Psoas muscle (tissue), 8 donors: ENCODE measurements around the gene ARHGDIG. TPM values are rescaled to one million over a fixed set of nuclear protein-coding genes. Genes with fewer than 3 reads are reported as not detected.
A peak's percentile ranks its signal among the peaks of the same experiment; 100 is the strongest.

Experiments
- ATAC-seq, 4 donors: fragments of 200-7000 bp; cut with Tn5 transposase; one replicate each; pipeline ENCODE4 v1.9.1; 2020; ENCODE audit warnings: moderate library complexity in 3 of 4, mild to moderate bottlenecking in 2 of 4
- DNase-seq, 2 donors: peaks; one replicate each; pipeline ENCODE4 v3.0.0-alpha.2; 2020
- H3K27ac ChIP-seq: fragments of 200-600 bp; one replicate; pipeline ENCODE4 v1.8.0; 2022
- H3K27me3 ChIP-seq, 3 donors: fragments of 200-600 bp in 1 of 3; one replicate each; pipeline versions ENCODE4 v1.6.1 to v1.8.0; 2013 to 2022; ENCODE audit warnings: low read length in 2 of 3, mild to moderate bottlenecking in 2 of 3, moderate library complexity in 1 of 3; ENCODE audit not compliant: insufficient read depth in 3 of 3
- H3K36me3 ChIP-seq, 2 donors: fragments of 200-600 bp in 1 of 2; one replicate each; pipeline versions ENCODE4 v1.6.1 to v1.8.0; 2013 to 2022; ENCODE audit warnings: low read depth in 1 of 2, mild to moderate bottlenecking in 1 of 2, moderate library complexity in 1 of 2; ENCODE audit not compliant: insufficient read depth in 1 of 2
- H3K4me1 ChIP-seq: fragments of 200-600 bp; one replicate; pipeline ENCODE4 v1.8.0; 2022
- H3K4me3 ChIP-seq: fragments of 200-600 bp; one replicate; pipeline ENCODE4 v1.8.0; 2022; ENCODE audit warnings: mild to moderate bottlenecking
- H3K9me3 ChIP-seq: fragments of 200-600 bp; one replicate; pipeline ENCODE4 v1.8.0; 2022
- CTCF ChIP-seq: fragments of 200-600 bp; IDR thresholded peaks from one replicate; pipeline ENCODE4 v1.8.0; 2022; ENCODE audit warnings: antibody characterized with exemption
- WGBS, 3 donors: extraction: QIAGEN DNeasy Blood & Tissue Kit; methylation state at CpG; one replicate each; pipeline versions ENCODE4 v1.1.6 to v1.1.7; 2013; 5-methylcytosine and 5-hydroxymethylcytosine counted together
- intact Hi-C, 2 donors: fragments of 100-400 bp; cut with DNase I; formaldehyde crosslinking; loops; one replicate each; pipeline versions ENCODE4 v1.11.0 to v1.14.2; 2022
- polyA plus RNA-seq, 3 donors: library from polyadenylated mRNA; stranded (reverse); fragments of 200-250 nt; gene quantifications; one replicate each; pipeline ENCODE4 v1.2.3, GENCODE V29; 2013
- total RNA-seq, 4 donors: library from RNA; stranded (reverse); fragmentation: NEBNext Ultra II Directional in 2 of 4; extraction: Animal tissue kit (Norgen Biotek cat#: 25700) in 2 of 4; gene quantifications; one replicate each; pipeline versions ENCODE4 v1.2.1 to v1.2.4, GENCODE V29; 2021 to 2023
- donor health status: healthy with polysubstance abuse.
- donor health status: DM: no; HTN: no; CAD: no; lungs with moderate emphysema.
- donor health status: Bipolar disorder and iron deficiency.
- donor health status: healthy.
- donor health status: DM: yes; HTN: yes; CAD: no.
- donor health status: DM: no; HTN: no; CAD: no.
- donor health status: DM: no; HTN: no; CAD: no.
- donor health status: DM: yes; HTN: yes; CAD: no.

The ARHGDIG gene
- total and polyA plus RNA-seq, 7 donors = 0.12 to 4.1 (median 0.44) TPM; not detected in 1

- no peak for ATAC-seq
- no peaks in the 10 kb centered on the region for H3K4me1 ChIP-seq
- H3K9me3 ChIP-seq = no peaks in the 10 kb centered on the region
- H3K36me3 ChIP-seq = peaks cover 0 to 27% of the 10 kb centered on the region in 2 donors
- DNase-seq = peak in 1 of 2 donors; percentile 53
- no peak overlapping the region for H3K4me3 ChIP-seq
- intact Hi-C loops = no loop called here
- H3K27ac ChIP-seq = no peak overlapping the region
- peaks cover 0 to 5% (median 0%) of the 10 kb centered on the region in 3 donors for H3K27me3 ChIP-seq
- WGBS, 3 donors = 61 to 65% (median 61%) methylated on average over 33 to 40 of the region's 40 CpGs
- no peak for TF ChIP-seq CTCF
Measured at GRCh38 chr16:268141-269053, 12.0 kb upstream of the ARHGDIG start.

GRCh38 chr16:269061-269796, 11.2 kb upstream of the ARHGDIG start:
- Histone ChIP-seq H3K9me3 (no peaks in the 10 kb centered on the region), H3K36me3 (peaks cover 0 to 19% of the 10 kb centered on the region in 2 donors), H3K27me3 (peaks cover 0 to 7% (median 3%) of the 10 kb centered on the region in 3 donors), H3K4me1 (no peaks in the 10 kb centered on the region), H3K4me3 (no peak overlapping the region), H3K27ac (no peak overlapping the region)
- peak in 1 of 2 donors; percentile 47 for DNase-seq
- ATAC-seq = no peak
- intact Hi-C loops = no loop called here
- TF ChIP-seq CTCF = no peak
- WGBS, 3 donors = 73 to 75% (median 75%) methylated on average over 22 to 24 of the region's 24 CpGs

GRCh38 chr16:270381-271255, 9.8 kb upstream of the ARHGDIG start:
- Histone ChIP-seq H3K27ac (no peak overlapping the region), H3K4me3 (no peak overlapping the region), H3K4me1 (peaks cover 5% of the 10 kb centered on the region), H3K36me3 (peaks cover 0 to 5% of the 10 kb centered on the region in 2 donors), H3K27me3 (peaks cover 0 to 16% (median 15%) of the 10 kb centered on the region in 3 donors), H3K9me3 (no peaks in the 10 kb centered on the region)
- no peak for TF ChIP-seq CTCF
- 83 to 84% (median 83%) methylated on average over 30 to 34 of the region's 34 CpGs for WGBS, 3 donors
- ATAC-seq (no peak), DNase-seq (peak in 1 of 2 donors; percentile 45)
- intact Hi-C loops = no loop called here
